Panc1 (cell line): Measurements from ENCODE around the gene WRNIP1. TPM values are rescaled to one million over a fixed set of nuclear protein-coding genes. Genes with fewer than 3 reads are reported as not detected.

ENCODE experiments used
- ATAC-seq: fragments of 200-7000 bp; cut with Tn5 transposase; 2 replicates; pipeline ENCODE4 v1.9.1; 2020; ENCODE audit warnings: mild to moderate bottlenecking, moderate library complexity
- BruUV-seq: library from RNA; stranded (reverse); fragments of 400-500 nt; replicated peaks from 2 replicates; lab custom pipeline; 2021; lab: Mats Ljungman, UMichigan
- CTCF ChIA-PET: fragments of 300-600 bp; sonication (Branson Sonifier 250); formaldehyde crosslinking; loops from one replicate; lab custom pipeline; 2022; ENCODE audit warnings: antibody characterized with exemption; lab: Charles Lee
- POLR2A ChIA-PET: fragments of 300-600 bp; sonication (Branson Sonifier 250); formaldehyde crosslinking; loops from one replicate; lab custom pipeline; 2022; ENCODE audit warnings: antibody characterized with exemption; lab: Charles Lee
- DNase-seq: peaks from one replicate; pipeline ENCODE4 v3.0.0-alpha.2; 2010; ENCODE audit warnings: low read depth, low spot score
- H3K27ac ChIP-seq: 2 replicates; pipeline ENCODE4 v1.5.1; 2011; ENCODE audit warnings: mild to moderate bottlenecking, low read length, inconsistent platforms
- H3K27me3 ChIP-seq: fragments of 200-500 bp; sonication (Bioruptor generic); 2 replicates; pipeline ENCODE4 v1.6.0; 2014; ENCODE audit warnings: low read length, inconsistent platforms; ENCODE audit not compliant: control insufficient read depth, insufficient read depth
- H3K36me3 ChIP-seq: fragments of 200-500 bp; sonication (Bioruptor generic); 2 replicates; pipeline ENCODE4 v1.5.1; 2014; ENCODE audit warnings: inconsistent platforms, mild to moderate bottlenecking, low read length, moderate library complexity; ENCODE audit not compliant: control insufficient read depth, insufficient read depth
- H3K4me1 ChIP-seq: 2 replicates; pipeline ENCODE4 v1.5.1; 2011; ENCODE audit warnings: inconsistent platforms, mild to moderate bottlenecking, low read length, moderate library complexity; ENCODE audit not compliant: control insufficient read depth, insufficient read depth
- H3K4me3 ChIP-seq, 2 experiments: 2 replicates each; pipeline ENCODE4 v1.5.1; 2011 to 2012; ENCODE audit warnings: low read depth in 2 of 2, low read length in 2 of 2, mild to moderate bottlenecking in 2 of 2, inconsistent platforms in 1 of 2, moderate library complexity in 1 of 2
- H3K9me3 ChIP-seq: fragments of 200-500 bp; sonication (Bioruptor generic); 2 replicates; pipeline ENCODE4 v1.5.1; 2014; ENCODE audit warnings: low read depth, mild to moderate bottlenecking, inconsistent platforms, low read length, moderate library complexity; ENCODE audit not compliant: control insufficient read depth, insufficient read depth
- POLR2AphosphoS5 ChIP-seq: IDR thresholded peaks from 2 replicates; pipeline ENCODE4 v1.6.1; 2012; ENCODE audit warnings: mild to moderate bottlenecking, low read depth, low read length, moderate library complexity
- SIN3A ChIP-seq: IDR thresholded peaks from 2 replicates; pipeline ENCODE4 v1.6.1; 2012; ENCODE audit warnings: low read depth, mild to moderate bottlenecking, low read length, moderate library complexity, borderline replicate concordance; ENCODE audit not compliant: insufficient read depth
- TCF7L2 ChIP-seq: IDR thresholded peaks from 2 replicates; pipeline ENCODE4 v1.6.1; 2011; ENCODE audit warnings: mild to moderate bottlenecking, low read depth, low read length, inconsistent platforms
- in situ Hi-C: cut with HindIII; loops from 2 replicates; pipeline ENCODE4 v1.10.0; 2016; ENCODE audit warnings: low sequenced_read_pairs, low pct_unique_long_range_greater_than_20kb
- intact Hi-C: fragments of 100-400 bp; cut with micrococcal nuclease; formaldehyde crosslinking; loops from one replicate; pipeline ENCODE4 v1.10.0; 2022; ENCODE audit not compliant: unreplicated experiment
- total RNA-seq: library from RNA; stranded (reverse); gene quantifications from one replicate; pipeline ENCODE4 v1.2.1, GENCODE V29; 2021; ENCODE audit not compliant: unreplicated experiment
- TF ChIP-seq, protein P1 (sequence below), 2 experiments: IDR thresholded peaks; 2 replicates each; pipeline ENCODE4 v1.6.1; 2011 to 2012; ENCODE audit warnings: low read depth in 2 of 2, control low read depth in 1 of 2, low read length in 1 of 2, mild to moderate bottlenecking in 1 of 2, moderate library complexity in 1 of 2; ENCODE audit not compliant: insufficient read depth in 1 of 2
- TF ChIP-seq, protein P2 (sequence below): fragments of 450-650 bp; IDR thresholded peaks from 2 replicates; pipeline ENCODE4 v1.5.1; 2017; ENCODE audit warnings: mild to moderate bottlenecking

The WRNIP1 gene
- total RNA-seq, 1 experiment from 2014 or later: 69.1 TPM

DNA sequence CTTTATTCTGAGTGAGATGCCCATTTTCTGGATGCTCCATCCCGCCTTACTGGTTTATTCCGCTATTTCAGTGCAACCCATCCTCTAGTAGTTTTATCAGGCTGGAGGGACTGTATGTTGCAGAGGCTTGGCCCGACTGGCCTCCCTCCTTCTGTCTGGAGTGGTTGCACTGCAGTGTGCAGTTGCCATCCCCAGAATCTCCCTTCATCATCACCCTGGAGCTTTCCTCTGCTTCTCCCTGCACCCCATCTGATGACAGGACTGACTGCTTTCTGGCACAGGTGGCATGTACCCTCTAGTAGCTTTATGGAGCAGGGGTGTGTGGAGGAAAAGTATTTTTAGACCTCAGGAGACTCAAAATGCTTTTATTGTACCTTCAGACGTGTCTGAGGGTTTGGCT, 21.1 kb downstream of the WRNIP1 start:
- peaks cover 4% of the 10 kb centered on the region for H3K36me3 ChIP-seq
- BruUV-seq: no TSS peak
- no peak for DNase-seq
- peaks cover 9% of the 10 kb centered on the region; the same call in 1 of the 2 replicates for H3K4me1 ChIP-seq
- H3K27ac ChIP-seq: no peak overlapping the region
- in situ Hi-C loops (no loop called here), intact Hi-C loops (no loop called here)
- ATAC-seq: no peak
- CTCF ChIA-PET: no interaction called here
- no peaks in the 10 kb centered on the region for H3K9me3 ChIP-seq
- no peaks in the 10 kb centered on the region for H3K27me3 ChIP-seq
- no peak overlapping the region for H3K4me3 ChIP-seq
- POLR2A ChIA-PET: no interaction called here
- TF ChIP-seq SIN3A (no peak), TCF7L2 (no peak), POLR2AphosphoS5 (no peak)
- TF ChIP-seq, protein P1, sequence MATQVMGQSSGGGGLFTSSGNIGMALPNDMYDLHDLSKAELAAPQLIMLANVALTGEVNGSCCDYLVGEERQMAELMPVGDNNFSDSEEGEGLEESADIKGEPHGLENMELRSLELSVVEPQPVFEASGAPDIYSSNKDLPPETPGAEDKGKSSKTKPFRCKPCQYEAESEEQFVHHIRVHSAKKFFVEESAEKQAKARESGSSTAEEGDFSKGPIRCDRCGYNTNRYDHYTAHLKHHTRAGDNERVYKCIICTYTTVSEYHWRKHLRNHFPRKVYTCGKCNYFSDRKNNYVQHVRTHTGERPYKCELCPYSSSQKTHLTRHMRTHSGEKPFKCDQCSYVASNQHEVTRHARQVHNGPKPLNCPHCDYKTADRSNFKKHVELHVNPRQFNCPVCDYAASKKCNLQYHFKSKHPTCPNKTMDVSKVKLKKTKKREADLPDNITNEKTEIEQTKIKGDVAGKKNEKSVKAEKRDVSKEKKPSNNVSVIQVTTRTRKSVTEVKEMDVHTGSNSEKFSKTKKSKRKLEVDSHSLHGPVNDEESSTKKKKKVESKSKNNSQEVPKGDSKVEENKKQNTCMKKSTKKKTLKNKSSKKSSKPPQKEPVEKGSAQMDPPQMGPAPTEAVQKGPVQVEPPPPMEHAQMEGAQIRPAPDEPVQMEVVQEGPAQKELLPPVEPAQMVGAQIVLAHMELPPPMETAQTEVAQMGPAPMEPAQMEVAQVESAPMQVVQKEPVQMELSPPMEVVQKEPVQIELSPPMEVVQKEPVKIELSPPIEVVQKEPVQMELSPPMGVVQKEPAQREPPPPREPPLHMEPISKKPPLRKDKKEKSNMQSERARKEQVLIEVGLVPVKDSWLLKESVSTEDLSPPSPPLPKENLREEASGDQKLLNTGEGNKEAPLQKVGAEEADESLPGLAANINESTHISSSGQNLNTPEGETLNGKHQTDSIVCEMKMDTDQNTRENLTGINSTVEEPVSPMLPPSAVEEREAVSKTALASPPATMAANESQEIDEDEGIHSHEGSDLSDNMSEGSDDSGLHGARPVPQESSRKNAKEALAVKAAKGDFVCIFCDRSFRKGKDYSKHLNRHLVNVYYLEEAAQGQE (IDR thresholded peaks at IDR 0.05; ENCODE audit: insufficient read depth in 1 of 2, low read depth in 2 of 2, low read length in 1 of 2): no peak
- TF ChIP-seq, protein P2, sequence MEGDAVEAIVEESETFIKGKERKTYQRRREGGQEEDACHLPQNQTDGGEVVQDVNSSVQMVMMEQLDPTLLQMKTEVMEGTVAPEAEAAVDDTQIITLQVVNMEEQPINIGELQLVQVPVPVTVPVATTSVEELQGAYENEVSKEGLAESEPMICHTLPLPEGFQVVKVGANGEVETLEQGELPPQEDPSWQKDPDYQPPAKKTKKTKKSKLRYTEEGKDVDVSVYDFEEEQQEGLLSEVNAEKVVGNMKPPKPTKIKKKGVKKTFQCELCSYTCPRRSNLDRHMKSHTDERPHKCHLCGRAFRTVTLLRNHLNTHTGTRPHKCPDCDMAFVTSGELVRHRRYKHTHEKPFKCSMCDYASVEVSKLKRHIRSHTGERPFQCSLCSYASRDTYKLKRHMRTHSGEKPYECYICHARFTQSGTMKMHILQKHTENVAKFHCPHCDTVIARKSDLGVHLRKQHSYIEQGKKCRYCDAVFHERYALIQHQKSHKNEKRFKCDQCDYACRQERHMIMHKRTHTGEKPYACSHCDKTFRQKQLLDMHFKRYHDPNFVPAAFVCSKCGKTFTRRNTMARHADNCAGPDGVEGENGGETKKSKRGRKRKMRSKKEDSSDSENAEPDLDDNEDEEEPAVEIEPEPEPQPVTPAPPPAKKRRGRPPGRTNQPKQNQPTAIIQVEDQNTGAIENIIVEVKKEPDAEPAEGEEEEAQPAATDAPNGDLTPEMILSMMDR: no peak

DNA sequence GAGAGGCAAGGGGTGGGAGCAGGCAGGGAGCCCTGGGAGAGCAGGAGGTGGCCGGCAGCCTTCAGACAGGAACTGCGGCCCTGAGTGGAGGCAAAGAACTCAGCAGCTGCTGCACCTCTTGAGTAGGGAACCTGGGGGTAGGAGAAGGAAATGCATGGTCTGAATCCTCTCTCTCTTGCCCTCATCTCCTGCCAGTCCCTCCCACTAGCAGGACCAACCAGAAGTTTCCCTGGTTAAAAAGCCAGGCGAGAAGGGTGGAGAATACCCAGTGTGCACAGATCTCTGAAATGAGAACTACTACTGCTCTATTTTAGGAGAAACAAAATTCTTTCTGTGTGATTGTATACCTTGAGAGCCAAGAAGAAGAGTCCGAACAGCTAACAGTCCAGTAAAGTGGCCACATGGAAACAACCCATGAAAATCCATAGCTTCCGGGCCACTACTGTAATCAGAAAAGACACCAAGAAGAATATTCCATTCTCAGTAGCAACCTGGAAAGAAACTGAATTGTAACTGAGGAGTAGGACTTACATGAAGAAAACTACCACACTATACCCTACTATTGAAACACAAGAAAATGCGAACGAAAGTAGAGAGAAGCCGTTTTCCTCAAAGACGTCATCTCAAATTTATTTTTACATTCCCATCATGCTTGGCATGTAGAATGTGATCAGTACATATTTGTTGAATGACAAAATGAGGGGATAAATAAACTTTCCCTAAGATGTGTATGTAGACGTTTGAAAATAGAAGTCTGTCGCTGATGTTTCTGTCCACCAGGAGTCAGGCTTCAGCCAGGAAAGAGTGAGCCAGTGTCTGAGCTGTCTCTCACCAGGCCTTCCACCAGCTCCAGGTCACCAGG, 25.6 kb downstream of the WRNIP1 start:
- no peaks in the 10 kb centered on the region for H3K9me3 ChIP-seq
- BruUV-seq: no TSS peak
- intact Hi-C loops: loop anchor here (1.0 to 2.0 kb wide), 2 partner anchors 50 to 141 kb away; partner anchors contain the start of gene SERPINB1

More for the DNA sequence above, 25.6 kb downstream of the WRNIP1 start:
- peaks cover 9% of the 10 kb centered on the region; the same call in 1 of the 2 replicates for H3K4me1 ChIP-seq
- H3K4me3 ChIP-seq: no peak overlapping the region
- DNase-seq (peak; percentile 61), ATAC-seq (peak; percentile 94)
- in situ Hi-C loops: no loop called here
- peak overlapping the region; percentile 8; the same call in 1 of the 2 replicates for H3K27ac ChIP-seq
- TF ChIP-seq, protein P1 (IDR thresholded peaks at IDR 0.05; ENCODE audit: insufficient read depth in 1 of 2, low read depth in 2 of 2, low read length in 1 of 2): no peak
- TF ChIP-seq, protein P2: peak; percentile 88
- ChIA-PET CTCF (interaction anchor here (0.7 to 1.8 kb wide), 15 partner anchors 11 to 664 kb away, joined by 3 to 18 read pairs (median 5); partner anchors contain the start of gene SERPINB1), POLR2A (interaction anchor here (0.7 kb wide), 2 partner anchors 18 to 49 kb away, joined by 4 to 6 read pairs; no protein-coding TSS in a partner anchor)
- H3K36me3 ChIP-seq: 0 out of 2 replicates have a peak, but pooled peaks cover 2% of the 10 kb centered on the region
- H3K27me3 ChIP-seq: no peaks in the 10 kb centered on the region
